Retinal pigment epithelial cell (primary cell): ENCODE results near the gene AMACR.
A peak's percentile ranks its signal among the peaks of the same experiment; 100 is the strongest.

Source experiments
- DNase-seq: peaks from one replicate; pipeline ENCODE4 v3.0.0-alpha.2; 2010; ENCODE audit warnings: low read depth
- H3K4me3 ChIP-seq: 2 replicates; pipeline ENCODE4 v1.5.1; 2011; ENCODE audit warnings: mild to moderate bottlenecking, low read length, control low read depth, moderate library complexity
- CTCF ChIP-seq: conservative IDR thresholded peaks from 2 replicates; pipeline ENCODE4 v1.5.1; 2011; ENCODE audit warnings: low read depth, low read length, control low read depth, inconsistent platforms

The AMACR gene

GRCh38 chr5:34008802-34009201, 952 bp upstream of the AMACR start:
- H3K4me3 ChIP-seq = peak overlapping the region; percentile 89
- TF ChIP-seq CTCF = no peak
- DNase-seq = no peak

- peak overlapping the region; percentile 89 for H3K4me3 ChIP-seq
- DNase-seq = no peak
- no peak for TF ChIP-seq CTCF
Observed at GRCh38 chr5:34007201-34007620, 639 bp downstream of the AMACR start.

- no peak overlapping the region for H3K4me3 ChIP-seq
- TF ChIP-seq CTCF = no peak
- DNase-seq = no peak
Observed at GRCh38 chr5:34005681-34006080, 2.2 kb downstream of the AMACR start.

- H3K4me3 ChIP-seq = no peak overlapping the region
- TF ChIP-seq CTCF = no peak
- no peak for DNase-seq
Observed at GRCh38 chr5:34005211-34005610, 2.6 kb downstream of the AMACR start.

- H3K4me3 ChIP-seq = no peak overlapping the region
- no peak for DNase-seq
- no peak for TF ChIP-seq CTCF
Observed at GRCh38 chr5:34003941-34004340, 3.9 kb downstream of the AMACR start.

GRCh38 chr5:34002629-34003328, 5.1 kb downstream of the AMACR start:
- H3K4me3 ChIP-seq = no peak overlapping the region
- no peak for DNase-seq
- no peak for TF ChIP-seq CTCF

GRCh38 chr5:34001241-34001841, 6.5 kb downstream of the AMACR start:
- no peak for DNase-seq
- no peak for TF ChIP-seq CTCF
- H3K4me3 ChIP-seq = no peak overlapping the region
